GM18868 (cell line): Measurements from ENCODE around the gene CTU1.
"Not testable (repeated sequence)": the region's sequence is repeated elsewhere in the genome, so short reads cannot be mapped to it uniquely, and the experiment has no call there.

ENCODE experiments used
- ATAC-seq: cut with Tn5 transposase; IDR thresholded peaks from one replicate; pipeline ENCODE4 v1.9.1; 2021; ENCODE audit warnings: mild to moderate bottlenecking, moderate library complexity; ENCODE audit not compliant: unreplicated experiment

CTU1 gene

GRCh38 chr19:51108066-51108804 is at the start of gene CTU1:
CTU1 (minus strand) TSS chr19:51108409; CDS start chr19:51104569, 3,840 bp downstream.
- ATAC-seq = peak; percentile 88

- no peak for ATAC-seq
Observed at GRCh38 chr19:51157265-51157664, 49.1 kb upstream of the CTU1 start.

- no peak for ATAC-seq
Observed at GRCh38 chr19:51156710-51157109, 48.5 kb upstream of the CTU1 start.

- ATAC-seq = no peak
Observed at GRCh38 chr19:51150627-51151026, 42.4 kb upstream of the CTU1 start.

- no peak for ATAC-seq
Observed at GRCh38 chr19:51148580-51148979, 40.4 kb upstream of the CTU1 start.

- no peak for ATAC-seq
Observed at GRCh38 chr19:51147663-51148062, 39.5 kb upstream of the CTU1 start.

- no peak for ATAC-seq
Observed at GRCh38 chr19:51146751-51147150, 38.5 kb upstream of the CTU1 start.

GRCh38 chr19:51145916-51146493 is 37.8 kb upstream of the CTU1 start:
- ATAC-seq = no peak

- ATAC-seq = no peak
Observed at GRCh38 chr19:51144482-51145045, 36.4 kb upstream of the CTU1 start.

GRCh38 chr19:51143486-51143885 is 35.3 kb upstream of the CTU1 start:
- ATAC-seq = no peak

- ATAC-seq = not testable (repeated sequence)
Observed at GRCh38 chr19:51142809-51143475, 34.7 kb upstream of the CTU1 start.

GRCh38 chr19:51142119-51142518 is 33.9 kb upstream of the CTU1 start, which contains the start of gene SIGLEC7:
SIGLEC7 (plus strand) TSS chr19:51142301; CDS start chr19:51142370, 69 bp downstream.
- ATAC-seq = no peak

GRCh38 chr19:51141181-51141580 is 33.0 kb upstream of the CTU1 start:
- no peak for ATAC-seq

- ATAC-seq = no peak
Observed at GRCh38 chr19:51140441-51140840, 32.2 kb upstream of the CTU1 start.

GRCh38 chr19:51139299-51140014 is 31.2 kb upstream of the CTU1 start:
- no peak for ATAC-seq

GRCh38 chr19:51138549-51138979 is 30.4 kb upstream of the CTU1 start:
- ATAC-seq = no peak

- ATAC-seq = no peak
Observed at GRCh38 chr19:51137792-51138425, 29.7 kb upstream of the CTU1 start.

GRCh38 chr19:51136851-51137551 is 28.8 kb upstream of the CTU1 start:
- ATAC-seq = no peak

GRCh38 chr19:51135986-51136762 is 28.0 kb upstream of the CTU1 start:
- ATAC-seq = no peak
